Activated T-helper 17 cell treated with anti-CD3 and anti-CD28 coated beads, Interleukin-2, amount 50 U/mL, for 72 hours (primary cell): ENCODE results near the gene SYVN1. TPM values are rescaled to one million over a fixed set of nuclear protein-coding genes. Genes with fewer than 3 reads are reported as not detected.
A peak's percentile ranks its signal among the peaks of the same experiment; 100 is the strongest.

Experiments
- ATAC-seq: fragments of 150-1000 bp; cut with Tn5 transposase; replicated peaks from 2 replicates; pipeline ENCODE4 v1.10.0; 2021; ENCODE audit warnings: mild to moderate bottlenecking, moderate library complexity
- H3K27ac Mint-ChIP-seq: one replicate; pipeline ENCODE4 v1.8.0; 2022; ENCODE audit warnings: mixed read lengths
- H3K27me3 Mint-ChIP-seq: one replicate; pipeline ENCODE4 v1.8.0; 2022; ENCODE audit warnings: mixed read lengths
- H3K36me3 Mint-ChIP-seq: one replicate; pipeline ENCODE4 v1.8.0; 2022; ENCODE audit warnings: low read depth, mild to moderate bottlenecking, mixed read lengths
- H3K4me1 Mint-ChIP-seq: one replicate; pipeline ENCODE4 v1.8.0; 2022; ENCODE audit warnings: mixed read lengths
- H3K4me3 Mint-ChIP-seq: one replicate; pipeline ENCODE4 v1.8.0; 2022; ENCODE audit warnings: mild to moderate bottlenecking, mixed read lengths
- H3K9me3 Mint-ChIP-seq: one replicate; pipeline ENCODE4 v1.8.0; 2022; ENCODE audit warnings: mixed read lengths
- total RNA-seq, 2 donors: library from RNA; stranded (reverse); gene quantifications; one replicate each; pipeline ENCODE4 v1.2.3, GENCODE V29; 2022

The SYVN1 gene
- total RNA-seq, 2 donors from 2014 or later, result 28.9 to 30.8 TPM

DNA sequence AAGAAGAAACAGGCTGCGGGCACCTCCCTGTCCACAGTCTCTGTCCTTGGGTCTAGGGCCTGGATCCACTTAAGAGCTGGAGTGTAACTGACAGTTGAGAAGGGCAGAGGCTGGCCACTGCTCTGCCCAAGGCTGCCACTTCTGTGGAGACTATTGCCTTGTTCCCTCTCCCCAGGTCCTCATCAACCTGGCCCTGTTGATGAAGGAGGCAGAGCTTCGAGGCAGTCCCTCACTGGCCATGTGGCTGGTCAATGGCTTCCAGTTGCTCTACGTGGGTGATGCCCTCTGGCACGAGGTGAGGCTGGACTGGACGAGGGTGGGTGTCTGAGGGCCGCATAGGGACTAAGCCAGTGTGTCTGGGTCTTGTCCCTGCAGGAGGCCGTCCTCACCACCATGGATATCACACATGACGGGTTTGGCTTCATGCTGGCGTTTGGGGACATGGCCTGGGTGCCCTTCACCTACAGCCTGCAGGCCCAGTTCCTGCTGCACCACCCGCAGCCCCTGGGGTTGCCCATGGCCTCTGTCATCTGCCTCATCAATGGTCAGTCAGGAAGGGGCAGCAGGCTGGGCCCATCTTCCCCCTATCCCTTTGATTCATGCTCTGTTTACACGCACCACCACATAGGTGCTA, 19.7 kb downstream of the SYVN1 start:
- no peaks in the 10 kb centered on the region for H3K9me3 Mint-ChIP-seq
- no peaks in the 10 kb centered on the region for H3K27me3 Mint-ChIP-seq
- peak overlapping the region; percentile 86 for H3K27ac Mint-ChIP-seq
- peaks cover 35% of the 10 kb centered on the region for H3K36me3 Mint-ChIP-seq
- no peak for ATAC-seq
- peaks cover 13% of the 10 kb centered on the region for H3K4me1 Mint-ChIP-seq
- peak overlapping the region; percentile 95 for H3K4me3 Mint-ChIP-seq

DNA sequence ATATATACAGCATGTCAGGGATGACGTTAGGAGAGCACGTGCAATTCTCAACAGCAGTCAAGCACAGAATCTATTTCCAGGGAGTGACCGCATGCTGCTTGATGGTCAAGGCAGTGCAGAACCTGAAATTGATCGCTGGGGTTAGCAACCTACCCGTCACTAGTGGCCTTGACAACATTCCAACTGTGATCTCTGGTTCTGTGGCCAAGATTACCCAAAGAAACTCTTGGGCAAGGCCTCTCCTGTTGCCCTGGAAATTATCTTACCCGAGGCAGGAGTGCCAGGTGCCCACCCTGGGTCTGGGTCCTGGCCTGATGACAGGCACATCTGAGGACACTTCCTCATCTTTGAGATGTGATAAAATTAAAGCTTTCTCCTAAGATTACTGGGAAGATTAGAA, 20.5 kb downstream of the SYVN1 start:
- Mint-ChIP-seq H3K9me3 (no peaks in the 10 kb centered on the region), H3K4me3 (peak overlapping the region; percentile 95), H3K27ac (peak overlapping the region; percentile 86), H3K4me1 (peaks cover 13% of the 10 kb centered on the region), H3K36me3 (peaks cover 27% of the 10 kb centered on the region), H3K27me3 (no peaks in the 10 kb centered on the region)
- no peak for ATAC-seq

DNA sequence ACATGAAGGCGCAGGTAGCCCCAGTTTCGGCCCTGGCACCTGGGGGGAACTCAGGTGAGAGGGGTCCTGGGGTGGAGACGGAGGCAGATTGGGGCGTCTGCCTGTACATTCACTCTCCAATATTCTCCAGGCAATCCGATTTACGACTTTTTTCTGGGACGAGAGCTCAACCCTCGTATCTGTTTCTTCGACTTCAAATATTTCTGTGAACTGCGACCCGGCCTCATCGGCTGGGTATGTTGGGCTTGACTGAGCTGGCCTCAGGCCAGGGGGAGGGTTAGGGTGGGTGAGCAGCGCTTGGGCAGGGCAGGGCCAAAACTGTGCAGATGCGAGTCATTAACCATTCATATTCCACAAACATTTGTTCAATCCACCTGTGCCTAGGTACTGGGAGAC, 21.0 kb downstream of the SYVN1 start:
- Mint-ChIP-seq H3K36me3 (peaks cover 22% of the 10 kb centered on the region), H3K4me1 (peaks cover 10% of the 10 kb centered on the region), H3K27ac (peak overlapping the region; percentile 86), H3K27me3 (no peaks in the 10 kb centered on the region), H3K9me3 (no peaks in the 10 kb centered on the region), H3K4me3 (peak overlapping the region; percentile 95)
- ATAC-seq, result no peak

DNA sequence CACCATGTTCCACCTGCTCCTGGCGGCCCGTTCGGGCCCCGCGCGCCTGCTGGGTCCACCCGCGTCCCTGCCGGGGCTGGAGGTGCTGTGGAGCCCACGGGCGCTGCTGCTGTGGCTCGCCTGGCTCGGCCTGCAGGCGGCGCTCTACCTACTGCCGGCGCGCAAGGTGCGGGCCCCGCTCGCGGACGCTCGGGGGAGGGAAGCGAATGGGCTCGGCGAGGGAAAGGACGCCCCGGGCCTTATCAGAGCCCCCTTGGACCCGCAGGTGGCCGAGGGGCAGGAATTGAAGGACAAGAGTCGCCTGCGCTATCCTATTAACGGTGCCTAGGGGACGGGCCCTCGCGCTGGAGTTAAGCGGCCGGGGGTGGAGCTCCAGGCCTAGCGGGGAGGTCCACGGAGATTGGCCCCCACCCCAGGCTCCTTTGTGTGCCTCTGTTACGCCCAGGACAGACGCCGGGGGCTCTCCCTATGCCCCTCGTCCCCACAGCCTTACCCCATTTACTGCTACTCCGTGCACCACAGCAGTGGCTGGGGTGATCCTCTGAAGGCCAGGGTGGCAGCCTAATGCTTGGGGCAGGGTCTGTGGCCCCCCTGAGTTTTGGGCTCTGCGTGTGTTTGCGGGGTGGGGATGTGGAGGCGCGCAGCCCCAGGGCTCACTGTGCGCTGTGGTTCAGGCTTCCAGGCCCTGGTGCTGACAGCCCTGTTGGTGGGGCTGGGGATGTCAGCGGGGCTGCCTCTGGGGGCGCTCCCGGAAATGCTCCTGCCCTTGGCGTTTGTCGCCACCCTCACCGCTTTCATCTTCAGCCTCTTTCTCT, 21.6 kb downstream of the SYVN1 start:
- H3K36me3 Mint-ChIP-seq, result peaks cover 16% of the 10 kb centered on the region
- H3K4me3 Mint-ChIP-seq, result peak overlapping the region; percentile 95
- peak; percentile 55 for ATAC-seq
- peaks cover 6% of the 10 kb centered on the region for H3K4me1 Mint-ChIP-seq
- peak overlapping the region; percentile 86 for H3K27ac Mint-ChIP-seq
- H3K9me3 Mint-ChIP-seq, result no peaks in the 10 kb centered on the region
- H3K27me3 Mint-ChIP-seq, result no peaks in the 10 kb centered on the region

DNA sequence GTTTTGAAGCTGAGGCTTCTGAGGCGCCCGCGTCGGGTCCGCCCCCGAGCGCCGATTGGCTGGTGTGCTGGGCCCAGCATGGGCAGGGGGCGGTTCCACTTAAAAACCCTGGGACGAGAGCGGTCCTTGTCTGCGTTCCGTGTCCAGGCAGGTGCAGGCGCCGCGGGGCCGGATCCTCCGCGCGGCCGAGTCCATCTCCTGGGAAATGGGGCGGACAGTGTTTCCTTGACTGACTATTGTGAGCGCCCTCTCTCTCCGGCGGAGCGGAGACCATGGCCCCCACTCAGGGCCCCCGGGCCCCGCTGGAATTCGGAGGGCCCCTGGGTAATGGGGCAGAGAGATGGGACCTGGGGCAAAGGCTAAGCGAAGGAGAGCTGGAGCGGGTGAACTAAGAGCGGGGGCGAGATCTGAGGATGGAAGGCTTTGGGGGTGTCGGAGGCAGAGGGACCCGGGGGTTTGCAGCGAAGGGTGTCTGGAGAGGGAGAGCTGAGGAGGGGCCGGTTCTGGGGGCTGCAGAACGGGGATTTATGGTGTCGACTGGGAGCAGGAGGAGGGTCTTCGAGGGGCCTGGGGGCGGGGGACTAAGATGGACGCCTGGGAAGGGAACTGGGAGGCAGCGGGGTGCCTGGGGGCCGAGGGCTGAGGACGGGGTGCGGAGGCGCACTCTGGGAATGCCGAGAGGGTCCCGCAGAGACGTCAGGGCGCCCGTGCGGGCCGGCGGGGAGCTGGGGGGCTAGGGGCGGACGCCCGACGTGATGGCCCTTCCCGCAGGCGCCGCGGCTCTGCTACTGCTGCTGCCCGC, 22.4 kb downstream of the SYVN1 start, which contains the start of gene TM7SF2:
TSS of gene TM7SF2 (plus strand) at position 129 of the 802 bp plus-strand sequence. CDS start at position 273, 144 bp downstream.
- H3K9me3 Mint-ChIP-seq, result no peaks in the 10 kb centered on the region
- H3K4me1 Mint-ChIP-seq, result peaks cover 4% of the 10 kb centered on the region
- peaks cover 11% of the 10 kb centered on the region for H3K36me3 Mint-ChIP-seq
- ATAC-seq, result peak; percentile 89
- H3K27me3 Mint-ChIP-seq, result no peaks in the 10 kb centered on the region
- peak within 1 kb of the TSS; percentile 94 for H3K27ac Mint-ChIP-seq
- H3K4me3 Mint-ChIP-seq, result peak within 1 kb of the TSS; percentile 95

DNA sequence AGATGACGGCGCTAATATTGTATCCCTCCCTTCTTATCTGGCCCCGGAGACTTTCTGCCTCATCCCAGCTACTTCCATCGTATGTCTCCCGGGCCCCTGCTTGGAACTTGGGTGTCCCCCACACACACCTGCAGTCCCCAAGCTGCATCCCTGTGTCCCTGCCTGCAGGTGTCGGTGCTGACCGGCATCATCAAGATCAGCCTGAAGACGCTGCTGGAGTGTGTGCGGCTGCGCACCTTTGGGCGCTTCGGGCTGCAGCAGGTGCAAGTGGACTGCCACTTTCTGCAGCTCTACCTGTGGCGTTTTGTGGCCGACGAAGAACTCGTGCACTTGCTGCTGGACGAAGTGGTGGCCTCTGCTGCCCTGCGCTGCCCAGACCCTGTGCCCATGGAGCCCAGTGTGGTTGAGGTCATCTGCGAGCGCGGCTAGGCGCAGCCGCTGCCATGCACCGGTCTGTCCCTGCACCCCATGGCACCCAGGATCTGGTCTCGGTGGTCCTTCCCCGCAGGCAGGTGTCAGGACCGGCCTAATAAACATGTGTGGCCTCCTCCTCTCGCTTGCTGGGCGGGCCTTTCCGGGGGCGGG, 23.1 kb downstream of the SYVN1 start:
- no peaks in the 10 kb centered on the region for H3K27me3 Mint-ChIP-seq
- peaks cover 10% of the 10 kb centered on the region for H3K36me3 Mint-ChIP-seq
- no peaks in the 10 kb centered on the region for H3K9me3 Mint-ChIP-seq
- H3K4me1 Mint-ChIP-seq, result peaks cover 5% of the 10 kb centered on the region
- no peak for ATAC-seq
- peak overlapping the region; percentile 95 for H3K4me3 Mint-ChIP-seq
- H3K27ac Mint-ChIP-seq, result peak overlapping the region; percentile 94

DNA sequence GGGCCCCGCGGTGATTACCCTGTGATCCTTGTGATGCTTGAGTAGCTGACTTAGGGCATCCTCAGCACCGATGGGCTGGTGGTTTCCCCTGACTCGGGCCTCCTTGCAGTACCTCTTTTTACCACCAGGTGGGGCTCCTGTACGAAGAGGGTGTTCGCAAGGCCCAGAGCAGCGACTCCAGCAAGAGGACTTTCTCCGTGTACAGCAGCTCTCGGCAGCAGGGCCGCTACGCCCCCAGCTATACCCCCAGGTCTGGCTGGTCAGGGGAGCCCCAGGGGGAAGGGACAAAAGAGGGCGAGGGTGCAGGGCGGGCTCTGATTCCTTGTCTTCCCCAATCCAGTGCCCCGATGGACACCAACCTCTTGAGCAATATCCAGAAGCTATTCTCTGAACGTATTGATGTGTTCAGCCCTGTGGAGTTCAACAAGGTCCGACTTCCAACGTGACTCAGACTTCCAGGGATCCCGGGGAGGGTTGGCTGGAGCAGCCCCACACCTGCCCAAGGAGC, 23.9 kb downstream of the SYVN1 start:
- H3K36me3 Mint-ChIP-seq, result peaks cover 18% of the 10 kb centered on the region
- H3K27ac Mint-ChIP-seq, result peak overlapping the region; percentile 38
- H3K27me3 Mint-ChIP-seq, result no peaks in the 10 kb centered on the region
- H3K4me1 Mint-ChIP-seq, result peaks cover 8% of the 10 kb centered on the region
- ATAC-seq, result peak; percentile 60
- no peaks in the 10 kb centered on the region for H3K9me3 Mint-ChIP-seq
- H3K4me3 Mint-ChIP-seq, result peak overlapping the region; percentile 95

DNA sequence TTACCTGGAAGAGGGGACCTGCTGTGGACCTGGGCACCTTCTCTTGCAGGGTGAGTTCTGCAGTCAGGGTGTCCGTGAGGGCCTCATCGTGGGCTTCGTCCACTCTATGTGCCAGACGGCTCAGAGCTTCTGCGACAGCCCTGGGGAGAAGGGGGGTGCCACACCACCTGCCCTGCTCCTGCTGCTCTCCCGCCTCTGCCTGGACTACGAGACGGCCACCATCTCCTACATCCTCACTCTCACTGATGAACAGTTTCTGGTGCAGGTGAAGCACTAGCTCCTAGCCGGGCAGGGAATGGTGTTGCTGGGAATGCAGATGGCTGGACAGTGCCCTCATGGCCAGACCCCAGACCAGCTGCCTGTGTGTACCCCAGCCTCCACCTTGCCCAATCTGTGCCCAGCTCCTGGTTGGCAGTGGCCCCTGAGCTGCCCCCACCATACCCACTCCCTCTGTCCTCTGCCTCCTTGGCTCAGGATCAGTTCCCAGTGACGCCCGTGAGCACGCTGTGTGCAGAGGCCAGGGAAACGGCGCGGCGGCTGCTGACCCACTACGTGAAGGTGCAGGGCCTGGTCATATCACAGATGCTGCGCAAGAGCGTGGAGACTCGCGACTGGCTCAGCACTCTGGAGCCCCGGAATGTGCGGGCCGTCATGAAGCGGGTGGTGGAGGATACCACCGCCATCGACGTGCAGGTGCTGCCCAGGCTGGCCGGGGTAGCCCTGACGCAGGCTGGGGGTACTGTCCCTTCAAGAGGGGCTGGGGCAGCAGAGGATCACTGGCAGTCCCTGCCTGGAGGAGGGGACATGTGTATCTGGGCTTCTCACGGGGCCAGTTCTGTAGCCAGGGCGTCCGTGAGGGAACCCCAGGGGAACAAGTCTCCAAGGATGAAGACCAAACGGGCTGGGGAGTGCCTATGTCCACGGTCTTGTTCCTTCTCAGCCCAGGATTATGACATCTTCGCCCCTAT, 24.8 kb downstream of the SYVN1 start:
- ATAC-seq, result no peak
- Mint-ChIP-seq H3K27me3 (no peaks in the 10 kb centered on the region), H3K27ac (peak overlapping the region; percentile 38), H3K36me3 (peaks cover 27% of the 10 kb centered on the region), H3K9me3 (no peaks in the 10 kb centered on the region), H3K4me3 (no peak overlapping the region), H3K4me1 (peaks cover 8% of the 10 kb centered on the region)

DNA sequence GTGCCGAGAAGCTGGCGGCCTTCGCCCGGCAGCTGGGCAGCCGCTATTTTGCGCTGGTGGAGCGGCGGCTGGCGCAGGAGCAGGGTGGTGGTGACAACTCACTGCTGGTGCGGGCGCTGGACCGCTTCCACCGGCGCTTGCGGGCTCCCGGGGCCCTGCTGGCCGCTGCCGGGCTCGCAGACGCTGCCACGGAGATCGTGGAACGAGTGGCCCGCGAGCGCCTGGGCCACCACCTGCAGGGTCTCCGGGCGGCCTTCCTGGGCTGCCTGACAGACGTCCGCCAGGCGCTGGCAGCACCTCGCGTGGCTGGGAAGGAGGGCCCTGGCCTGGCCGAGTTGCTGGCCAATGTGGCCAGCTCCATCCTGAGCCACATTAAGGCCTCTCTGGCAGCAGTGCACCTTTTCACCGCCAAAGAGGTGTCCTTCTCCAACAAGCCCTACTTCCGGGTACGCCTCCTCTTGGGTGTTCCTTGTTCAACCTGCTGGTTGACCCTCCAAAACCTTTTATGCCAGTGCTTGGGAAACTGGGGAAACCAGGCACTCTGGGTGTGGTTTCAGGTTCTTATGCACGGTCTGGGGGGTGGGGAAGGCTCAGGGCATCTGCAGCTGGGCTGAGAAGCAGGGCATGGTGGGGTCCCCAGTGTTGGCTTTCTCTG, 25.7 kb downstream of the SYVN1 start:
- Mint-ChIP-seq H3K27me3 (no peaks in the 10 kb centered on the region), H3K36me3 (peaks cover 35% of the 10 kb centered on the region), H3K4me1 (peaks cover 8% of the 10 kb centered on the region), H3K9me3 (no peaks in the 10 kb centered on the region), H3K27ac (no peak overlapping the region), H3K4me3 (no peak overlapping the region)
- ATAC-seq, result no peak

DNA sequence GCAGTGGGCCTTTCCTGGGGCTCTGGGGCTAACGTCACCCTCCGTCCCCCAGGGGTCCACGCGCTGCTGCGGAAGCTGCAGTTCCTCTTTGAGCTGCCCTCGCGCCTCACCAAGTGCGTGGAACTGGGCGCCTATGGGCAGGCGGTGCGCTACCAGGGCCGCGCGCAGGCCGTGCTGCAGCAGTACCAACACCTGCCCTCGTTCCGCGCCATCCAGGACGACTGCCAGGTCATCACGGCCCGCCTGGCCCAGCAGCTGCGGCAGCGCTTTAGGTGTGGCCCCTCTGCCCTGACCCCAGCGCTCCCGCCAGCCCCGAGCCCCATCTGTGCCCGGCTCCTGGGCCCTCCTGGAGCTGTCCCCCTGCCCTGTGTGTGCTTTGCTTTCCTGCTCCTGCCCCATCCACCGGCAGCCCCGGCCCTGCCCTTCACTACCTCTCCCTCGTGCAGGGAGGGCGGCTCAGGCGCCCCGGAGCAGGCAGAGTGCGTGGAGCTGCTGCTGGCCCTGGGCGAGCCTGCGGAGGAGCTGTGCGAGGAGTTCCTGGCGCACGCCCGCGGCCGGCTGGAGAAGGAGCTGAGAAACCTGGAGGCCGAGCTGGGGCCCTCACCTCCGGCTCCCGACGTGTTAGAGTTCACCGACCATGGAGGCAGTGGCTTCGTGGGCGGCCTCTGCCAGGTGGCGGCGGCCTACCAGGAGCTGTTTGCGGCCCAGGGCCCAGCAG, 26.4 kb downstream of the SYVN1 start:
- no peaks in the 10 kb centered on the region for H3K27me3 Mint-ChIP-seq
- ATAC-seq, result no peak
- peaks cover 42% of the 10 kb centered on the region for H3K36me3 Mint-ChIP-seq
- peaks cover 4% of the 10 kb centered on the region for H3K4me1 Mint-ChIP-seq
- no peak overlapping the region for H3K4me3 Mint-ChIP-seq
- H3K27ac Mint-ChIP-seq, result no peak overlapping the region
- no peaks in the 10 kb centered on the region for H3K9me3 Mint-ChIP-seq

DNA sequence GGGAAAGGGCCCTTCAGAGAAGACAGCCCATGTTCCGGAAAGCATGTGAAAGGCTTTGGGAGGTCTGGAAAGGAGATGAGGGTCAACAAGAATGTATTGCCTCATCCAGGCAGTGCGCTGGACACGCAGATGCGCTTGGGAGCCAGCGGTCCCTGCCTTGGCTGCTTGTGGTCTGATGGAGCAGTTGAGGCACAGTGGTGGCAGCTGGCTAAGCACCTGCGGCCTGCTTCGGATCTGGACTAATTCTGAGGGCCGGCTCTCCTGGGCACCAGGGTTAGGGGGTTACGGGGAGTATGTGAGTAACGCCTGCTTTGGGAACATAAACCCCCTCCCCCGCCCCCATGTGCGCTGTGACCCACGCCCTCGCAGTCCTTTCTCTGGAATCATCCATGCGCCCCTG, 27.2 kb downstream of the SYVN1 start:
- H3K9me3 Mint-ChIP-seq, result no peaks in the 10 kb centered on the region
- H3K27ac Mint-ChIP-seq, result no peak overlapping the region
- ATAC-seq, result no peak
- H3K36me3 Mint-ChIP-seq, result peaks cover 43% of the 10 kb centered on the region
- peaks cover 4% of the 10 kb centered on the region for H3K4me1 Mint-ChIP-seq
- H3K4me3 Mint-ChIP-seq, result no peak overlapping the region
- no peaks in the 10 kb centered on the region for H3K27me3 Mint-ChIP-seq

DNA sequence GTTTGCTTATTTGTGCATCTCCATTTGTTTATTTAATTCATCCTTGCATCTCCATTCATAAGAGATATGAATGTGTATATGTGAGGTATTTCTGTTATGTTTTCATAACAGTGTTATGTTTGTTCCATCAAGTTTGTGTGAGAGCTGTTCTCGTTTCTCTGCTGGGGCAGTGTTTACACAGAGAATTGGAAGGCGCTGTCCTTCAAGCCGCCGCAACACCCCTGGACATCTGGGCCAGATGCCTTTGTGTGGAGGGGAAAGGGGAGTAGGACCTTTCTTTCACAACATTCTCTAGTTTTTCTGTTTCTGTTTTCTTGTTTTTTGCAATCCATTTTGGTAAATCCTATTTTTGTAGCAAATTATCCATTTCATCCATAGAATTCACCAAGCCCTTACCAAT, 29.7 kb downstream of the SYVN1 start:
- peaks cover 4% of the 10 kb centered on the region for H3K4me1 Mint-ChIP-seq
- H3K27me3 Mint-ChIP-seq, result no peaks in the 10 kb centered on the region
- H3K4me3 Mint-ChIP-seq, result no peak overlapping the region
- peak overlapping the region; percentile 78 for H3K27ac Mint-ChIP-seq
- peaks cover 44% of the 10 kb centered on the region for H3K36me3 Mint-ChIP-seq
- no peak for ATAC-seq
- no peaks in the 10 kb centered on the region for H3K9me3 Mint-ChIP-seq
